Testis (tissue), 3 donors: ENCODE data around the gene TFB1M. TPM values are rescaled to one million over a fixed set of nuclear protein-coding genes. Genes with fewer than 3 reads are reported as not detected.

Experiments
- DNase-seq: peaks from one replicate; pipeline ENCODE4 v3.0.0-alpha.2; 2019
- H3K27ac ChIP-seq, 2 donors: fragments of 200-600 bp; sonication (generic); one replicate each; pipeline ENCODE4 v1.5.1; 2019
- H3K27me3 ChIP-seq: fragments of 200-600 bp; sonication (generic); one replicate; pipeline ENCODE4 v1.5.1; 2019
- H3K36me3 ChIP-seq: fragments of 200-600 bp; sonication (generic); one replicate; pipeline ENCODE4 v1.5.1; 2017; ENCODE audit warnings: low read depth; ENCODE audit errors: missing control alignments
- H3K4me1 ChIP-seq: fragments of 200-600 bp; sonication (generic); one replicate; pipeline ENCODE4 v1.5.1; 2019
- H3K4me3 ChIP-seq, 2 donors: fragments of 200-600 bp; sonication (generic); one replicate each; pipeline ENCODE4 v1.5.1; 2017 to 2019
- H3K9me3 ChIP-seq: fragments of 200-600 bp; sonication (generic); one replicate; pipeline ENCODE4 v1.5.1; 2017
- CTCF ChIP-seq, 3 experiments: fragments of 450-650 bp in 2 of 3; fragments of 200-600 bp in 1 of 3; sonication (generic) in 1 of 3; IDR thresholded peaks; one replicate each; pipeline ENCODE4 v1.5.1; 2016 to 2019; ENCODE audit warnings: antibody characterized with exemption in 3 of 3, mild to moderate bottlenecking in 2 of 3, moderate library complexity in 1 of 3
- POLR2A ChIP-seq: fragments of 450-650 bp; IDR thresholded peaks from one replicate; pipeline ENCODE4 v1.6.1; 2017; ENCODE audit warnings: antibody characterized with exemption, mild to moderate bottlenecking, moderate library complexity
- WGBS, 2 donors: methylation state at CpG; one replicate each; pipeline ENCODE4 v1.1.5; 2018; 5-methylcytosine and 5-hydroxymethylcytosine counted together
- intact Hi-C: fragments of 100-400 bp; cut with DNase I; formaldehyde crosslinking; loops from one replicate; pipeline ENCODE4 v1.15.1; 2023; ENCODE audit warnings: low total_unique reads
- polyA plus RNA-seq: library from polyadenylated mRNA; stranded (reverse); fragments of 350-450 nt; fragmentation: Illumina TruSeq; extraction: RNeasy Lipid Tissue Mini Kit (QIAGEN cat#74804); gene quantifications from one replicate; pipeline ENCODE4 v1.2.3, GENCODE V29; 2014; ENCODE audit warnings: low read depth, low replicate concordance; ENCODE audit not compliant: insufficient read depth
- total RNA-seq, 2 donors: library from RNA; depleted of rRNA; stranded (reverse); fragments of >200 nt; gene quantifications; one replicate each; pipeline ENCODE4 v1.2.3, GENCODE V29; 2016

TFB1M gene
- total and polyA plus RNA-seq, 3 donors from 2014 or later = 32.2 to 47.1 (median 36.1) TPM

GRCh38 chr6:155267411-155267810 is 46.9 kb downstream of the TFB1M start:
- 88 to 93% methylated on average over 2 of the region's 2 CpGs for WGBS, 2 donors
- Histone ChIP-seq H3K4me1 (peaks cover 5% of the 10 kb centered on the region), H3K9me3 (no peaks in the 10 kb centered on the region), H3K4me3 (no peak overlapping the region), H3K27ac (no peak overlapping the region), H3K36me3 (no peaks in the 10 kb centered on the region), H3K27me3 (no peaks in the 10 kb centered on the region)
- intact Hi-C loops = no loop called here
- TF ChIP-seq CTCF (IDR thresholded peaks at IDR 0.05) (no peak), POLR2A (no peak)
- DNase-seq = no peak

DNA sequence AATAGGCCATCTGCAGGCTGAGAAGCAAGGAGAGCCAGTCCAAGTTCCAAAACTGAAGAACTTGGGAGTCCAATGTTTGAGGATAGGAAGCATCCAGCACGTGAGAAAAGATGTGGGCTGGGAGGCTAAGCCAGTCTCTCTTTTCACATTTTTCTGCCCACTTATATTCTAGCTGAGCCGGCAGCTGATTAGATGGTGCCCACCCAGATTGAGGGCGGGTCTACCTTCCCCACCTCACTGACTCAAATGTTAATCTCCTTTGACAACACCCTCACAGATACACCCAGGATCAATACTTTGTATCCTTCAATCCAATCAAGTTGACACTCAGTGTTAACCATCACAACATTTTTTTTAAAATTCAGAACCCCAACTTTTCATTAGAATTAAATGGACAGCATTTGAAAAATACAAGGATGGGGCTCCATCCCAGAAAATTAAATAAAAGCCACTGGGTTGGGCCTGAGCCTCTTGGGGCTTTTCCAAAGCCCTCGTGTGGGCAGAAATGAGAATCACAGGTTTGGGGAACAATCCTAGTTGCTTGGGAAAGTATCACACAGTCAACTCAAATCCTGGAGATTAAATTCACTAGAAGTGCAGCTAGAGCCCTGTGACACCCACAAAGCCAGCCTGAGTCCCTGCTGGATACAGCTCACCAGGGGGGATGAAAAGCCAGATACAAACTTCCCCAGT is 48.3 kb downstream of the TFB1M start:
- intact Hi-C loops = no loop called here

GRCh38 chr6:155264693-155265320 is 49.5 kb downstream of the TFB1M start:
- TF ChIP-seq POLR2A (no peak), CTCF (IDR thresholded peaks at IDR 0.05) (no peak)
- Histone ChIP-seq H3K9me3 (no peaks in the 10 kb centered on the region), H3K27ac (no peak overlapping the region), H3K27me3 (no peaks in the 10 kb centered on the region), H3K4me1 (no peaks in the 10 kb centered on the region), H3K36me3 (no peaks in the 10 kb centered on the region), H3K4me3 (no peak overlapping the region)
- WGBS, 2 donors = 75 to 78% methylated on average over 8 to 9 of the region's 9 CpGs
- intact Hi-C loops = no loop called here
- no peak for DNase-seq

More for the DNA sequence above, 48.3 kb downstream of the TFB1M start:
- Histone ChIP-seq H3K27me3 (no peaks in the 10 kb centered on the region), H3K36me3 (no peaks in the 10 kb centered on the region), H3K4me1 (no peaks in the 10 kb centered on the region), H3K9me3 (no peaks in the 10 kb centered on the region), H3K27ac (no peak overlapping the region), H3K4me3 (no peak overlapping the region)
- 88 to 93% methylated on average over 4 of the region's 4 CpGs for WGBS, 2 donors
- DNase-seq = no peak
- TF ChIP-seq CTCF (IDR thresholded peaks at IDR 0.05) (no peak), POLR2A (no peak)

DNA sequence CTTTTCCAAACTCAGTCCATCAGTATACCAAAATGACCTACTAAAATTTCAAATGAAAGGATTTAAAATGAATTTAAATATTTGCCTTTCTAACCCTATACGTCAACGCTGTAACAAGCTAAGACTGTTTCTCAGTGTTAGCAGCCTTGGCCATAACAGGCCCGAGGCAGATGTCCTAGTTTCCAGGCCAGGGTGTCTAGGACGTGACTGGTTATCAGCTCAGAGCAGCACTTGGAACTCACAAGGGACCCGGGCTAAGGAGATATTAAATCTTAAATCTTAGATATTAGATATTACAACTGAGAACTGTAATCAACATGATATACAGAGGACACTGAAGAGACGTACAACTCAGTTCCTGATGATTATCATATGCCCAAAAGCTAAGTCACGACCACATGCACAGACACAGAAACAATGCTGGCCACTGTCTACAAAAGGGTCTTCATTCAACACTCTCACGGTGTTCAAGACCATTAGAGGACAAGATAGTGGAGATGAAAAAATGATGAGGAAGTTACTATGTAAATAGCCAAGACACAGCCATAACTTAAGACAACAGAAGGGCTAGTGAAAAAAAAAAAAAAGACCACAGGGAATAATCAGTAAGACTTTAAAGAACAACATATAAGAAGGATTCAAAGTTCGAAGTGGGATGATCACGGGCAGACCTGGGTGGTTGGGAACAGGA is 50.8 kb downstream of the TFB1M start, which contains the start of gene CLDN20:
CLDN20 (plus strand) TSS at position 641 of the 691 bp plus-strand sequence. CDS start 11,707 bp downstream, outside the sequence.
- no peaks in the 10 kb centered on the region for H3K36me3 ChIP-seq
- WGBS, 2 donors = 67 to 73% methylated on average over 10 of the region's 10 CpGs
- no peaks in the 10 kb centered on the region for H3K27me3 ChIP-seq
- H3K27ac ChIP-seq = no peak within 1 kb of the TSS
- DNase-seq = no peak
- intact Hi-C loops = no loop called here
- no peaks in the 10 kb centered on the region for H3K9me3 ChIP-seq
- H3K4me1 ChIP-seq = no peaks in the 10 kb centered on the region
- TF ChIP-seq POLR2A (no peak), CTCF (IDR thresholded peaks at IDR 0.05) (no peak)
- H3K4me3 ChIP-seq = no peak within 1 kb of the TSS
